HUES6 (cell line): ENCODE data around the gene LMCD1.

Experiments
- H3K27ac ChIP-seq: 2 replicates; pipeline ENCODE4 v1.7.0; 2013; ENCODE audit warnings: low read depth, mild to moderate bottlenecking, low read length, inconsistent platforms
- H3K27me3 ChIP-seq: 2 replicates; pipeline ENCODE4 v1.6.1; 2013; ENCODE audit warnings: low read length; ENCODE audit not compliant: control insufficient read depth, insufficient read depth
- H3K36me3 ChIP-seq: 2 replicates; pipeline ENCODE4 v1.6.1; 2013; ENCODE audit warnings: low read length; ENCODE audit not compliant: control insufficient read depth, insufficient read depth
- H3K4me1 ChIP-seq: 2 replicates; pipeline ENCODE4 v1.6.1; 2013; ENCODE audit warnings: low read length; ENCODE audit not compliant: control insufficient read depth, insufficient read depth
- H3K4me3 ChIP-seq: 2 replicates; pipeline ENCODE4 v1.5.1; 2013; ENCODE audit warnings: low read depth, low read length
- H3K9ac ChIP-seq: one replicate; pipeline ENCODE4 v1.6.1; 2013; ENCODE audit warnings: mild to moderate bottlenecking, low read length
- H3K9me3 ChIP-seq: 2 replicates; pipeline ENCODE4 v1.6.1; 2013; ENCODE audit warnings: low read depth, low read length; ENCODE audit not compliant: control insufficient read depth, insufficient read depth

LMCD1 gene

GRCh38 chr3:8538223-8538622 lies 36.6 kb downstream of the LMCD1 start:
- H3K4me3 ChIP-seq: no peak overlapping the region
- H3K9me3 ChIP-seq: no peaks in the 10 kb centered on the region
- no peak overlapping the region for H3K9ac ChIP-seq
- H3K27ac ChIP-seq: no peak overlapping the region
- H3K36me3 ChIP-seq: peaks cover 23% of the 10 kb centered on the region
- no peaks in the 10 kb centered on the region for H3K27me3 ChIP-seq
- H3K4me1 ChIP-seq: peaks cover 23% of the 10 kb centered on the region

GRCh38 chr3:8538913-8539312 lies 37.3 kb downstream of the LMCD1 start:
- Histone ChIP-seq H3K36me3 (peaks cover 23% of the 10 kb centered on the region), H3K9me3 (no peaks in the 10 kb centered on the region), H3K27ac (no peak overlapping the region), H3K27me3 (no peaks in the 10 kb centered on the region), H3K4me3 (no peak overlapping the region), H3K9ac (no peak overlapping the region), H3K4me1 (peaks cover 23% of the 10 kb centered on the region)

GRCh38 chr3:8539419-8539818 lies 37.8 kb downstream of the LMCD1 start:
- H3K9ac ChIP-seq: no peak overlapping the region
- H3K27ac ChIP-seq: no peak overlapping the region
- no peaks in the 10 kb centered on the region for H3K27me3 ChIP-seq
- peaks cover 23% of the 10 kb centered on the region for H3K4me1 ChIP-seq
- no peaks in the 10 kb centered on the region for H3K9me3 ChIP-seq
- peaks cover 23% of the 10 kb centered on the region for H3K36me3 ChIP-seq
- H3K4me3 ChIP-seq: no peak overlapping the region

- Histone ChIP-seq H3K4me1 (peaks cover 23% of the 10 kb centered on the region), H3K27ac (no peak overlapping the region), H3K27me3 (no peaks in the 10 kb centered on the region), H3K4me3 (no peak overlapping the region), H3K36me3 (peaks cover 23% of the 10 kb centered on the region), H3K9me3 (no peaks in the 10 kb centered on the region), H3K9ac (no peak overlapping the region)
Measured at GRCh38 chr3:8540456-8540855, 38.8 kb downstream of the LMCD1 start.

GRCh38 chr3:8541486-8541885 lies 39.9 kb downstream of the LMCD1 start:
- H3K4me3 ChIP-seq: no peak overlapping the region
- H3K27ac ChIP-seq: no peak overlapping the region
- no peak overlapping the region for H3K9ac ChIP-seq
- H3K9me3 ChIP-seq: no peaks in the 10 kb centered on the region
- no peaks in the 10 kb centered on the region for H3K27me3 ChIP-seq
- H3K36me3 ChIP-seq: peaks cover 23% of the 10 kb centered on the region
- peaks cover 13% of the 10 kb centered on the region for H3K4me1 ChIP-seq

GRCh38 chr3:8542190-8543135 lies 40.8 kb downstream of the LMCD1 start:
- H3K9me3 ChIP-seq: no peaks in the 10 kb centered on the region
- H3K27me3 ChIP-seq: no peaks in the 10 kb centered on the region
- H3K4me1 ChIP-seq: peaks cover 7% of the 10 kb centered on the region; the same call in 1 of the 2 replicates
- H3K27ac ChIP-seq: no peak overlapping the region
- no peak overlapping the region for H3K4me3 ChIP-seq
- H3K9ac ChIP-seq: no peak overlapping the region
- peaks cover 16% of the 10 kb centered on the region for H3K36me3 ChIP-seq

GRCh38 chr3:8546609-8547008 lies 45.0 kb downstream of the LMCD1 start:
- H3K27me3 ChIP-seq: no peaks in the 10 kb centered on the region
- H3K4me3 ChIP-seq: no peak overlapping the region
- H3K9ac ChIP-seq: no peak overlapping the region
- H3K27ac ChIP-seq: no peak overlapping the region
- peaks cover 24% of the 10 kb centered on the region; the same call in 1 of the 2 replicates for H3K36me3 ChIP-seq
- no peaks in the 10 kb centered on the region for H3K4me1 ChIP-seq
- no peaks in the 10 kb centered on the region for H3K9me3 ChIP-seq

GRCh38 chr3:8548502-8549275 lies 47.1 kb downstream of the LMCD1 start:
- Histone ChIP-seq H3K27me3 (no peaks in the 10 kb centered on the region), H3K36me3 (peaks cover 24% of the 10 kb centered on the region; the same call in 1 of the 2 replicates), H3K4me3 (no peak overlapping the region), H3K27ac (no peak overlapping the region), H3K9me3 (no peaks in the 10 kb centered on the region), H3K4me1 (no peaks in the 10 kb centered on the region), H3K9ac (no peak overlapping the region)

- H3K4me3 ChIP-seq: no peak overlapping the region
- H3K36me3 ChIP-seq: peaks cover 24% of the 10 kb centered on the region; the same call in 1 of the 2 replicates
- H3K27me3 ChIP-seq: no peaks in the 10 kb centered on the region
- H3K9ac ChIP-seq: no peak overlapping the region
- no peaks in the 10 kb centered on the region for H3K9me3 ChIP-seq
- H3K4me1 ChIP-seq: no peaks in the 10 kb centered on the region
- no peak overlapping the region for H3K27ac ChIP-seq
Measured at GRCh38 chr3:8549354-8549753, 47.7 kb downstream of the LMCD1 start.

- H3K4me1 ChIP-seq: peaks cover 7% of the 10 kb centered on the region
- no peak overlapping the region for H3K27ac ChIP-seq
- H3K36me3 ChIP-seq: peaks cover 24% of the 10 kb centered on the region; the same call in 1 of the 2 replicates
- H3K9ac ChIP-seq: no peak overlapping the region
- H3K4me3 ChIP-seq: no peak overlapping the region
- no peaks in the 10 kb centered on the region for H3K27me3 ChIP-seq
- H3K9me3 ChIP-seq: no peaks in the 10 kb centered on the region
Measured at GRCh38 chr3:8550611-8551010, 49.0 kb downstream of the LMCD1 start.
